Activated naive CD8-positive, alpha-beta T cell treated with anti-CD3 and anti-CD28 coated beads, Interleukin-2, amount 10 ng/mL, durations not matched to agents 7 days and 5 days (primary cell): ENCODE measurements around the gene KCNA5. TPM values are rescaled to one million over a fixed set of nuclear protein-coding genes. Genes with fewer than 3 reads are reported as not detected.

Experiments
- ATAC-seq: fragments of 150-1000 bp; cut with Tn5 transposase; one replicate; pipeline ENCODE4 v1.10.0; 2021; ENCODE audit warnings: low read depth, moderate library complexity
- POLR2A ChIA-PET: fragments of 350-600 bp; sonication (Branson Sonifier 250); formaldehyde crosslinking; loops from one replicate; lab custom pipeline; 2021; ENCODE audit warnings: antibody characterized with exemption; lab: Charles Lee
- DNase-seq: peaks from one replicate; pipeline ENCODE4 v3.0.0; 2021
- H3K27ac Mint-ChIP-seq: one replicate; pipeline ENCODE4 v1.8.0; 2022; ENCODE audit warnings: mild to moderate bottlenecking, mixed read lengths
- H3K27me3 Mint-ChIP-seq: one replicate; pipeline ENCODE4 v1.8.0; 2022; ENCODE audit warnings: mild to moderate bottlenecking, moderate library complexity, mixed read lengths
- H3K36me3 Mint-ChIP-seq: one replicate; pipeline ENCODE4 v1.8.0; 2021; ENCODE audit warnings: mild to moderate bottlenecking, mixed read lengths
- H3K4me1 Mint-ChIP-seq: one replicate; pipeline ENCODE4 v1.8.0; 2021; ENCODE audit warnings: mixed read lengths
- H3K4me3 Mint-ChIP-seq: one replicate; pipeline ENCODE4 v1.8.0; 2022; ENCODE audit warnings: mild to moderate bottlenecking, moderate library complexity, mixed read lengths
- H3K9me3 Mint-ChIP-seq: one replicate; pipeline ENCODE4 v1.8.0; 2021; ENCODE audit warnings: mixed read lengths
- total RNA-seq, 2 experiments: library from RNA; stranded (reverse); gene quantifications; one replicate each; pipeline ENCODE4 v1.2.3, GENCODE V29; 2021

KCNA5 gene
- total RNA-seq, 2 experiments from 2014 or later, result not detected

DNA sequence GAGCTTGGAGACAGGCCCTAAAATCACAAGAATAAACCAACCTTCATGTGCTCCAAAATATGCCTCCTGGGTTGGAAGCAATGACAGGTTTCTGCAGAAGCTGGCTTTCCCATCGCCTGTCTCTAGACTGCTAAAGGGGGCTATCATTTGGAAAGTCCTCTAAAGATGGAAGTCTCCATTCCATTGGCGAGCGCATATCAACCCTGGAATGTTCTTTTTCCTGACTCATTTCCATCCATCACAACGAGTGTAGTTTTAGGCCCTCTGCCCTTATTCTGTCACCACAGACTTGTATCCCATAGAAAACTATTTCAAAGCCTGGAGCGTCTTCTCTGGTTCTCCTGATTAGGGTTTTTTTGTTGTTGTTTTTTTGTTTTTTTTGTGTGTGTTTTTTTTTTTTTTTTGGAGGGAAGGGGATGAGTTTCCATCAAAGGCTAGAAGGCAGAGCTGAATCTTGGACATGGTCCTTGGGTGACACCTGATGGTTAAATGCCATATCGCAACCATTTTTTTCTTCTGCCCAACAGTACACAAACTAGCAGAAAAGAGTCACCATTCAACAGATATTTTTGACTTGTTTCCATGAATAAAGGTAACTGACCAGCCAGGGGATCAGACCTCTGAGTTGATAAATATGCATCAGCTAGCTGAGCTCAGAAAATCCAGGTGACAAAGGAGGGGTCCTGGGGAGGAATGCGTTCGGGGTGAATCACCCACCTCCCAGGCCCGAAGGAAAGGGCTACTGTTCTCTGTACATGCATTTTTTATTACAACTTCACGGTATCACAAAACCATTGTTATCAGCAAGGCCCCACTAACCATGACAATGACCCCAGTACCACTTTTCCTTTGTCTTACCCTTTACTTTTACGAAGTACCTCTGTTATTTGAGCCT, 40.5 kb downstream of the KCNA5 start:
- Mint-ChIP-seq H3K27ac (no peak overlapping the region), H3K9me3 (no peaks in the 10 kb centered on the region), H3K4me3 (no peak overlapping the region), H3K27me3 (no peaks in the 10 kb centered on the region), H3K4me1 (no peaks in the 10 kb centered on the region), H3K36me3 (no peaks in the 10 kb centered on the region)
- POLR2A ChIA-PET, result no interaction called here
- DNase-seq, result no peak
- ATAC-seq, result no peak

GRCh38 chr12:5085896-5086295, 42.2 kb downstream of the KCNA5 start:
- H3K4me3 Mint-ChIP-seq, result no peak overlapping the region
- no peak for DNase-seq
- H3K27ac Mint-ChIP-seq, result no peak overlapping the region
- ATAC-seq, result no peak
- no peaks in the 10 kb centered on the region for H3K9me3 Mint-ChIP-seq
- POLR2A ChIA-PET, result no interaction called here
- H3K36me3 Mint-ChIP-seq, result no peaks in the 10 kb centered on the region
- H3K27me3 Mint-ChIP-seq, result peaks cover 4% of the 10 kb centered on the region
- no peaks in the 10 kb centered on the region for H3K4me1 Mint-ChIP-seq

DNA sequence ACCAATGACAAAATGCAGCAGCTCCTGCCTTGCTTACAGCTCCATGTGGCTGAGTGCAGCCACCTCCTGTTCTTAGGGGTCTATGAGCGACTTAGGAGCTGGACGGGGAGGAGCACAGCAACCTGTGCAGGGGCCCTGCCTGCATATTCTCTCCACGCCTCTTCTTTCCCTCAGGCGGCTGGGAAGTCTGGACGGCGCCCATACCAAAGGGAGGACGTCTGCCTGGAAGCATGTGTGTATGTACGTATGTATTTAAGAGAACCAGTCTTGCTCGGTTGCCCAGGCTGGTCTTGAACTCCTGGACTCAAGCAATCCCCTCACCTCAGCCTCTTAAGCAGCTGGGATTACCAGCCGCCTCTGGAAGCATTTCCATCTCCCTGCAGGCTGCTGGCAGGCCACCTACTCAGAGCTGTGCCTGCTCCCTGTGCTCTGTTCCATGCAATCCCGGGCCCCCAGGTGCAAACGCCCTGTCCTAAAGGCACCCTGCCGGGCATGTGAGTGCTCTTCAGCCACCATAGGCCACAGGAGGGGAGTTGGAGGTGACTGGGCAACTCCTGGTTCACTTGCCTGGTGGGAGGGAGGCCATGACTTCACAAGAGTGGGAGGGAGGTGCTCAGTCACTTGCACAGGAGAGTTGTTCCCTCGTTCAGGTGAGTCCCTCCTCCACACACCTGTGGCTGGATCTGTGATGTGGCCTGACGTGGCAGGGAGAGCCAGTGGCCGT, 44.3 kb downstream of the KCNA5 start:
- Mint-ChIP-seq H3K27ac (no peak overlapping the region), H3K9me3 (no peaks in the 10 kb centered on the region), H3K27me3 (peaks cover 9% of the 10 kb centered on the region), H3K36me3 (no peaks in the 10 kb centered on the region), H3K4me1 (no peaks in the 10 kb centered on the region), H3K4me3 (no peak overlapping the region)
- POLR2A ChIA-PET, result no interaction called here
- ATAC-seq (no peak), DNase-seq (no peak)

DNA sequence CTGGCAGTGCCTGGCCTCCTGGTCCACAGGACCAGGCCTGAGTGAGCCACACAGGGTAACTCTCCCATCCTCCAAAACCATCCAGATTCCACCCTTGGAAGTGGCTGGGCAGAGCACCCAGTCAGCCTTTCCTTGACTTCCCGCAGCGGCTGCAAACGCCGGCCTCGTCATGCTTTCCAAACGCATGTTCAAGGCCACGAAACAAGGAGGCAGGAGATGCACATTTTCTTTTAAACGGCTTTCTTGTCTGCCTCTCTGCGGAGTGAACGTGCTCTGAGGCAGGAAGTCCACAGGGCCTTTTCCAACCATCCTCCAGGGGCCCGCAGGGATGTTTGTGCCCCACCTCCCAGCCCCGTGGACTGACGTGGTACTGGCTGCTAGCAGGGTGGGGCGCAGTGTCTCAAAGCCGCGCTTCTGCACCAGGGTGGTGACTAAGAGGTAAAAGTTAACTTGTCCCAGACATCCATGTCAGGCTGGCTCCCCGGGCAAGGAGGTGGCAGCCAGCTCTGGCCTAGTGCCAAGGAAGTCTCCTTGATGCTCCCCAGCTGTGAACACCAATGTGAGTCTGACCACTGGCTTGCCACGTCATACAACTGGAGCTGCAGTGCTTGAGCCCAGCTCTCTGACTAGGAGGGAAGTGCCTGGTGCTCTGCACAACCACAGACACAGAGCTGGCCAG, 45.0 kb downstream of the KCNA5 start:
- Mint-ChIP-seq H3K4me1 (no peaks in the 10 kb centered on the region), H3K36me3 (no peaks in the 10 kb centered on the region), H3K4me3 (no peak overlapping the region), H3K27ac (no peak overlapping the region), H3K9me3 (no peaks in the 10 kb centered on the region), H3K27me3 (peaks cover 9% of the 10 kb centered on the region)
- ATAC-seq, result no peak
- POLR2A ChIA-PET, result no interaction called here
- no peak for DNase-seq

GRCh38 chr12:5094551-5094950, 50.9 kb downstream of the KCNA5 start:
- Mint-ChIP-seq H3K27me3 (peaks cover 18% of the 10 kb centered on the region), H3K4me1 (no peaks in the 10 kb centered on the region), H3K9me3 (no peaks in the 10 kb centered on the region), H3K4me3 (no peak overlapping the region), H3K27ac (no peak overlapping the region), H3K36me3 (no peaks in the 10 kb centered on the region)
- no peak for DNase-seq
- no peak for ATAC-seq
- POLR2A ChIA-PET, result no interaction called here

DNA sequence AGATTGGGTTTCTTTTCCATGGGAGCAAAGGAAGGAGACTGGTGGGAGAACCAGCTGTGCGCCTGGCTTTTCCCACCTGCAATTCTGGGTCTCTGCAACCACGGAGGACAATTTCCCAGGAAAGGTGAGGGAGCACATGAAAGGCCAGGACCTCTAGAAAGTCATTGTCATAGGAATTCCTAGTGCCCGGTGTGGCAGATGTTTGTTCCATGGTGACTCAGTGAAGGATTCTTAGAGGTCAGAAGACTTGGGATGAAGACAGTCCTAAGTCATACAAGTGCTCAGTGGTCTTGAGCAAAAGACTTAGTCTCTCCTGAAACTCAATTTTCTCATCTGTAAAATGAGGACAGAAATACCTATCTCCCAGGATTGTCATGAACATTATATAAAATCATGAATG, 51.3 kb downstream of the KCNA5 start:
- no peaks in the 10 kb centered on the region for H3K9me3 Mint-ChIP-seq
- H3K4me3 Mint-ChIP-seq, result no peak overlapping the region
- peaks cover 18% of the 10 kb centered on the region for H3K27me3 Mint-ChIP-seq
- ATAC-seq (no peak), DNase-seq (no peak)
- POLR2A ChIA-PET, result no interaction called here
- no peaks in the 10 kb centered on the region for H3K36me3 Mint-ChIP-seq
- no peaks in the 10 kb centered on the region for H3K4me1 Mint-ChIP-seq
- H3K27ac Mint-ChIP-seq, result no peak overlapping the region

Other genes starting within 250 kb of the KCNA5 start
- gene KCNA1, start 134.0 kb upstream of the KCNA5 start, total RNA-seq, result not detected